OCI-LY7 (cell line): ENCODE measurements around the gene ATXN10. TPM values are rescaled to one million over a fixed set of nuclear protein-coding genes. Genes with fewer than 3 reads are reported as not detected.

Experiments
- BruUV-seq: library from RNA; stranded (reverse); fragments of 400-500 nt; replicated peaks from 2 replicates; lab custom pipeline; 2021; lab: Mats Ljungman, UMichigan
- CTCF ChIA-PET: fragments of 300-600 bp; sonication (Branson Sonifier 250); formaldehyde crosslinking; loops from one replicate; lab custom pipeline; 2022; ENCODE audit warnings: antibody characterized with exemption; ENCODE audit not compliant: unreplicated experiment; lab: Charles Lee
- POLR2A ChIA-PET: fragments of 300-600 bp; sonication (Branson Sonifier 250); formaldehyde crosslinking; loops from one replicate; lab custom pipeline; 2022; ENCODE audit warnings: antibody characterized with exemption; lab: Charles Lee
- DNase-seq: peaks from one replicate; pipeline ENCODE4 v3.0.0-alpha.2; 2015; ENCODE audit warnings: low spot score
- H2AFZ ChIP-seq: fragments of 200-600 bp; sonication (generic), shearing (Covaris generic); 2 replicates; pipeline ENCODE4 v1.6.1; 2014; ENCODE audit warnings: mild to moderate bottlenecking, antibody characterized with exemption, low read length, moderate library complexity
- H3K27ac ChIP-seq: fragments of 200-600 bp; sonication (generic); 2 replicates; pipeline ENCODE4 v1.5.1; 2014; ENCODE audit warnings: mixed run types, low read depth, mild to moderate bottlenecking, moderate library complexity, low read length, inconsistent platforms; ENCODE audit not compliant: poor library complexity, severe bottlenecking
- H3K36me3 ChIP-seq: fragments of 200-600 bp; sonication (generic); 2 replicates; pipeline ENCODE4 v1.6.1; 2014; ENCODE audit warnings: mild to moderate bottlenecking, antibody characterized with exemption, low read length, moderate library complexity, mixed read lengths; ENCODE audit not compliant: insufficient read depth
- H3K4me1 ChIP-seq: fragments of 200-600 bp; sonication (generic); 2 replicates; pipeline ENCODE4 v1.5.1; 2014; ENCODE audit warnings: mild to moderate bottlenecking, low read length; ENCODE audit not compliant: insufficient read depth, poor library complexity, severe bottlenecking
- H3K4me2 ChIP-seq: fragments of 200-600 bp; sonication (generic); 2 replicates; pipeline ENCODE4 v1.6.1; 2014; ENCODE audit warnings: mild to moderate bottlenecking, low read length
- H3K4me3 ChIP-seq: fragments of 200-600 bp; sonication (generic); 2 replicates; pipeline ENCODE4 v1.5.1; 2014; ENCODE audit warnings: mild to moderate bottlenecking, low read depth, low read length; ENCODE audit not compliant: poor library complexity, severe bottlenecking
- H3K79me2 ChIP-seq: fragments of 200-600 bp; sonication (generic); 2 replicates; pipeline ENCODE4 v1.6.1; 2016; ENCODE audit warnings: low read depth, mild to moderate bottlenecking, low read length, moderate library complexity, mixed read lengths; ENCODE audit not compliant: insufficient read depth
- H3K9me2 ChIP-seq: fragments of 200-600 bp; sonication (generic); 2 replicates; pipeline ENCODE4 v1.6.1; 2016; ENCODE audit warnings: mild to moderate bottlenecking, low read length, mixed read lengths; ENCODE audit not compliant: insufficient read depth
- H3K9me3 ChIP-seq: fragments of 200-600 bp; sonication (generic); 2 replicates; pipeline ENCODE4 v1.6.1; 2014; ENCODE audit warnings: mild to moderate bottlenecking, mixed run types, low read length, mixed read lengths
- H4K20me1 ChIP-seq: fragments of 200-600 bp; sonication (generic); 2 replicates; pipeline ENCODE4 v1.6.1; 2014; ENCODE audit warnings: mild to moderate bottlenecking, antibody characterized with exemption, low read length, moderate library complexity, mixed read lengths; ENCODE audit not compliant: insufficient read depth
- CTCF ChIP-seq: fragments of 200-600 bp; sonication (generic); conservative IDR thresholded peaks from 2 replicates; pipeline ENCODE4 v1.5.1; 2014; ENCODE audit warnings: mild to moderate bottlenecking, antibody characterized with exemption, low read length, moderate library complexity, mixed read lengths
- EZH2phosphoT487 ChIP-seq: fragments of 200-600 bp; sonication (generic); IDR thresholded peaks from 2 replicates; pipeline ENCODE4 v1.6.1; 2018; ENCODE audit warnings: low read depth, borderline replicate concordance, mild to moderate bottlenecking, mixed run types, antibody characterized with exemption, low read length, moderate library complexity, mixed read lengths
- intact Hi-C: fragments of 100-400 bp; cut with micrococcal nuclease; formaldehyde crosslinking; loops from one replicate; pipeline ENCODE4 v1.10.0; 2022; ENCODE audit not compliant: unreplicated experiment
- total RNA-seq, 2 experiments: library from RNA; depleted of rRNA in 1 of 2; stranded (reverse); fragments of >200 nt in 1 of 2; shearing (Covaris generic) in 1 of 2; gene quantifications; 2 replicates each; pipeline ENCODE4 v1.2.3, GENCODE V29; 2014 to 2022

Gene ATXN10
- total RNA-seq, 2 experiments from 2014 or later, result 66.1 to 197 TPM

GRCh38 chr22:45865561-45866125 is 194.0 kb downstream of the ATXN10 start:
- H3K4me1 ChIP-seq, result no peaks in the 10 kb centered on the region
- H3K79me2 ChIP-seq, result no peaks in the 10 kb centered on the region
- intact Hi-C loops, result loop anchor here (2.0 kb wide), 1 partner anchor 221 kb away; no protein-coding TSS in a partner anchor
- no peaks in the 10 kb centered on the region; the same call in 1 of the 2 replicates for H4K20me1 ChIP-seq
- no peak overlapping the region for H3K4me2 ChIP-seq
- no peaks in the 10 kb centered on the region for H3K9me3 ChIP-seq
- DNase-seq, result no peak
- POLR2A ChIA-PET, result no interaction called here
- no peak overlapping the region for H3K27ac ChIP-seq
- no peaks in the 10 kb centered on the region for H3K36me3 ChIP-seq
- H2AFZ ChIP-seq, result no peak overlapping the region
- no TSS peak for BruUV-seq
- CTCF ChIA-PET, result no interaction called here
- no peaks in the 10 kb centered on the region for H3K9me2 ChIP-seq
- no peak for TF ChIP-seq CTCF
- no peak for TF ChIP-seq EZH2phosphoT487
- H3K4me3 ChIP-seq, result no peak overlapping the region

GRCh38 chr22:45866126-45866645 is 194.6 kb downstream of the ATXN10 start:
- no peaks in the 10 kb centered on the region; the same call in 1 of the 2 replicates for H4K20me1 ChIP-seq
- intact Hi-C loops, result no loop called here
- ChIA-PET POLR2A (interaction anchor here (0.6 kb wide), 1 partner anchor 10 kb away, joined by 5 read pairs; no protein-coding TSS in a partner anchor), CTCF (no interaction called here)
- no peaks in the 10 kb centered on the region for H3K36me3 ChIP-seq
- H3K9me2 ChIP-seq, result no peaks in the 10 kb centered on the region
- H3K4me2 ChIP-seq, result no peak overlapping the region
- BruUV-seq, result no TSS peak
- TF ChIP-seq EZH2phosphoT487, result no peak
- no peaks in the 10 kb centered on the region for H3K4me1 ChIP-seq
- H3K27ac ChIP-seq, result no peak overlapping the region
- no peak overlapping the region for H3K4me3 ChIP-seq
- no peak for DNase-seq
- no peaks in the 10 kb centered on the region for H3K79me2 ChIP-seq
- no peaks in the 10 kb centered on the region for H3K9me3 ChIP-seq
- no peak overlapping the region for H2AFZ ChIP-seq

DNA sequence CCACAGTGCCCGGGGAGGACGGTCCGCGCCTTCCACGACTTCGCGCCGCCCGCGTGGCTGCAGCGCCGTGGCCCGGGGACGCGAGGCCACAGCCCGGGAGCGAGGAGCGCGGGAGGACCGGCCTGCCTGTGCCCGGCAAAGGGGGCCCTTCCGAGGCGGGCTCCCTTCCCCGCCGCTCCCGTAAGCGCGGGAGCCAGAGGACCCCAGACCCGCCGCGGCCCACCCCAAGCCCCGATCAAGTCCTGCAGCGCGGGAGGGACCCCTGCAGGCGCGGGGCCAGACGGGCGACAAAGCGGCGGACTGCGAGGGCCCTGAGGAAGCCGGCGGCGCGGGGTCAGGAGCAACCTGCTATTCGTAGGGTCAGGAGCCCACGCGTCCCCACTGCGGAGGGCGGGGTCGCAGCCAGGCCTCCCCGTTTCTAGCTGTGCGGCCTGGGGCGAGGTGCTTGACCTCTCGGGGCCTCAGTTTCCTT is 195.0 kb downstream of the ATXN10 start:
- H2AFZ ChIP-seq, result no peak overlapping the region
- DNase-seq, result no peak
- no peak overlapping the region for H3K4me2 ChIP-seq
- no TSS peak for BruUV-seq
- intact Hi-C loops, result no loop called here
- CTCF ChIA-PET, result no interaction called here
- H3K4me3 ChIP-seq, result no peak overlapping the region
- no peaks in the 10 kb centered on the region for H3K36me3 ChIP-seq
- no peak overlapping the region for H3K27ac ChIP-seq
- no peaks in the 10 kb centered on the region for H3K79me2 ChIP-seq
- no peaks in the 10 kb centered on the region; the same call in 1 of the 2 replicates for H4K20me1 ChIP-seq
- no peak for TF ChIP-seq EZH2phosphoT487
- TF ChIP-seq CTCF, result no peak
- no peaks in the 10 kb centered on the region for H3K4me1 ChIP-seq
- no peaks in the 10 kb centered on the region for H3K9me2 ChIP-seq
- no peaks in the 10 kb centered on the region for H3K9me3 ChIP-seq
- POLR2A ChIA-PET, result interaction anchor here (0.6 kb wide), 1 partner anchor 11 kb away, joined by 5 read pairs; no protein-coding TSS in a partner anchor
